GM19455 (cell line): Measurements from ENCODE around the gene WFS1.

ENCODE experiments used
- ATAC-seq: cut with Tn5 transposase; IDR thresholded peaks from one replicate; pipeline ENCODE4 v1.9.1; 2021; ENCODE audit not compliant: unreplicated experiment

Gene WFS1

GRCh38 chr4:6279582-6280289 is 10.1 kb downstream of the WFS1 start:
- ATAC-seq: no peak

GRCh38 chr4:6280365-6280996 is 10.8 kb downstream of the WFS1 start:
- no peak for ATAC-seq

GRCh38 chr4:6281436-6282313 is 12.0 kb downstream of the WFS1 start:
- ATAC-seq: no peak

GRCh38 chr4:6282314-6282771 is 12.7 kb downstream of the WFS1 start:
- no peak for ATAC-seq

GRCh38 chr4:6283282-6283681 is 13.6 kb downstream of the WFS1 start:
- ATAC-seq: no peak

GRCh38 chr4:6287017-6287788 is 17.6 kb downstream of the WFS1 start:
- no peak for ATAC-seq

- no peak for ATAC-seq
These were observed 18.7 kb downstream of the WFS1 start for GRCh38 chr4:6288342-6288741.

GRCh38 chr4:6288871-6289270 is 19.2 kb downstream of the WFS1 start:
- no peak for ATAC-seq

- no peak for ATAC-seq
These were observed 20.6 kb downstream of the WFS1 start for GRCh38 chr4:6290256-6290655.

GRCh38 chr4:6290769-6291547 is 21.3 kb downstream of the WFS1 start:
- ATAC-seq: no peak

GRCh38 chr4:6291784-6292297 is 22.2 kb downstream of the WFS1 start:
- no peak for ATAC-seq

GRCh38 chr4:6292376-6293096 is 22.9 kb downstream of the WFS1 start:
- ATAC-seq: no peak

- no peak for ATAC-seq
These were observed 23.4 kb downstream of the WFS1 start for GRCh38 chr4:6293097-6293445.

GRCh38 chr4:6293661-6294060 is 24.0 kb downstream of the WFS1 start:
- no peak for ATAC-seq

- no peak for ATAC-seq
These were observed 25.2 kb downstream of the WFS1 start for GRCh38 chr4:6294705-6295421.

- ATAC-seq: no peak
These were observed 25.8 kb downstream of the WFS1 start for GRCh38 chr4:6295495-6295894.

- ATAC-seq: no peak
These were observed 26.4 kb downstream of the WFS1 start for GRCh38 chr4:6296026-6296425.

GRCh38 chr4:6297266-6297815 is 27.7 kb downstream of the WFS1 start:
- no peak for ATAC-seq
